ENCODE measurements around the gene SAA1. TPM values are rescaled to one million over a fixed set of nuclear protein-coding genes. Genes with fewer than 3 reads are reported as not detected.

SAA1 gene
- total and polyA plus RNA-seq, 9 of the 15 experiments (the other 6 are each of a cell fraction or from before 2014, with no cell fraction given): 6.3 TPM; not detected in 8

GRCh38 chr11:18313965-18314763, 48.1 kb downstream of the SAA1 start (continued):
- 0 out of 2 replicates have a peak, but pooled peaks have one; percentile 10 for TF ChIP-seq ZBTB33 (CRISPR knock-in tag; IDR thresholded peaks at IDR 0.05)
- TF ChIP-seq XRCC4 (IDR thresholded peaks at IDR 0.05; ENCODE audit: extremely low read depth, insufficient read depth, insufficient read length): no peak
- TF ChIP-seq ATF3 (IDR thresholded peaks at IDR 0.05): peak; percentile 78
- no peak for TF ChIP-seq ATF3 (CRISPR knock-in tag; conservative IDR thresholded peaks at IDR 0.05)
- peak in 1 of 2 experiments; percentile 50; a peak in 2 of 4 replicates for TF ChIP-seq TRIM24 (IDR thresholded peaks at IDR 0.05)
- 0 out of 2 replicates have a peak, but pooled peaks have one; percentile 20 for TF ChIP-seq PTRF (tag; IDR thresholded peaks at IDR 0.05)
- no peak for TF ChIP-seq YY1 (IDR thresholded peaks at IDR 0.05; ENCODE audit: borderline replicate concordance in 1 of 3, control insufficient read depth in 1 of 3, extremely low read depth in 1 of 3, insufficient read depth in 3 of 3, insufficient read length in 1 of 3, insufficient replicate concordance in 2 of 3, low read depth in 1 of 3, low read length in 2 of 3)
- TF ChIP-seq JUNB (CRISPR knock-in tag; conservative IDR thresholded peaks at IDR 0.05): no peak
- TF ChIP-seq ATF7 (IDR thresholded peaks at IDR 0.05): 0 out of 2 replicates have a peak, but pooled peaks have one; percentile 14
- peak; percentile 83; the same call in 1 of the 2 replicates for TF ChIP-seq ZKSCAN1 (IDR thresholded peaks at IDR 0.05; ENCODE audit: low read depth, low read length)
- TF ChIP-seq, protein P1, sequence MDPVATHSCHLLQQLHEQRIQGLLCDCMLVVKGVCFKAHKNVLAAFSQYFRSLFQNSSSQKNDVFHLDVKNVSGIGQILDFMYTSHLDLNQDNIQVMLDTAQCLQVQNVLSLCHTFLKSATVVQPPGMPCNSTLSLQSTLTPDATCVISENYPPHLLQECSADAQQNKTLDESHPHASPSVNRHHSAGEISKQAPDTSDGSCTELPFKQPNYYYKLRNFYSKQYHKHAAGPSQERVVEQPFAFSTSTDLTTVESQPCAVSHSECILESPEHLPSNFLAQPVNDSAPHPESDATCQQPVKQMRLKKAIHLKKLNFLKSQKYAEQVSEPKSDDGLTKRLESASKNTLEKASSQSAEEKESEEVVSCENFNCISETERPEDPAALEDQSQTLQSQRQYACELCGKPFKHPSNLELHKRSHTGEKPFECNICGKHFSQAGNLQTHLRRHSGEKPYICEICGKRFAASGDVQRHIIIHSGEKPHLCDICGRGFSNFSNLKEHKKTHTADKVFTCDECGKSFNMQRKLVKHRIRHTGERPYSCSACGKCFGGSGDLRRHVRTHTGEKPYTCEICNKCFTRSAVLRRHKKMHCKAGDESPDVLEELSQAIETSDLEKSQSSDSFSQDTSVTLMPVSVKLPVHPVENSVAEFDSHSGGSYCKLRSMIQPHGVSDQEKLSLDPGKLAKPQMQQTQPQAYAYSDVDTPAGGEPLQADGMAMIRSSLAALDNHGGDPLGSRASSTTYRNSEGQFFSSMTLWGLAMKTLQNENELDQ (CRISPR knock-in tag; IDR thresholded peaks at IDR 0.05; ENCODE audit: borderline replicate concordance): no peak

Data from K562 (cell line).